Tracheal epithelial cell (primary cell): Measurements from ENCODE around the gene CCT4. TPM values are rescaled to one million over a fixed set of nuclear protein-coding genes. Genes with fewer than 3 reads are reported as not detected.

ENCODE experiments used
- total RNA-seq: library from RNA; depleted of rRNA; stranded (reverse); fragments of >200 nt; gene quantifications from 2 replicates; pipeline ENCODE4 v1.2.1, GENCODE V29; 2014

The CCT4 gene, protein sequence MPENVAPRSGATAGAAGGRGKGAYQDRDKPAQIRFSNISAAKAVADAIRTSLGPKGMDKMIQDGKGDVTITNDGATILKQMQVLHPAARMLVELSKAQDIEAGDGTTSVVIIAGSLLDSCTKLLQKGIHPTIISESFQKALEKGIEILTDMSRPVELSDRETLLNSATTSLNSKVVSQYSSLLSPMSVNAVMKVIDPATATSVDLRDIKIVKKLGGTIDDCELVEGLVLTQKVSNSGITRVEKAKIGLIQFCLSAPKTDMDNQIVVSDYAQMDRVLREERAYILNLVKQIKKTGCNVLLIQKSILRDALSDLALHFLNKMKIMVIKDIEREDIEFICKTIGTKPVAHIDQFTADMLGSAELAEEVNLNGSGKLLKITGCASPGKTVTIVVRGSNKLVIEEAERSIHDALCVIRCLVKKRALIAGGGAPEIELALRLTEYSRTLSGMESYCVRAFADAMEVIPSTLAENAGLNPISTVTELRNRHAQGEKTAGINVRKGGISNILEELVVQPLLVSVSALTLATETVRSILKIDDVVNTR
- 224 and 227 TPM in 2 replicates for total RNA-seq

DNA sequence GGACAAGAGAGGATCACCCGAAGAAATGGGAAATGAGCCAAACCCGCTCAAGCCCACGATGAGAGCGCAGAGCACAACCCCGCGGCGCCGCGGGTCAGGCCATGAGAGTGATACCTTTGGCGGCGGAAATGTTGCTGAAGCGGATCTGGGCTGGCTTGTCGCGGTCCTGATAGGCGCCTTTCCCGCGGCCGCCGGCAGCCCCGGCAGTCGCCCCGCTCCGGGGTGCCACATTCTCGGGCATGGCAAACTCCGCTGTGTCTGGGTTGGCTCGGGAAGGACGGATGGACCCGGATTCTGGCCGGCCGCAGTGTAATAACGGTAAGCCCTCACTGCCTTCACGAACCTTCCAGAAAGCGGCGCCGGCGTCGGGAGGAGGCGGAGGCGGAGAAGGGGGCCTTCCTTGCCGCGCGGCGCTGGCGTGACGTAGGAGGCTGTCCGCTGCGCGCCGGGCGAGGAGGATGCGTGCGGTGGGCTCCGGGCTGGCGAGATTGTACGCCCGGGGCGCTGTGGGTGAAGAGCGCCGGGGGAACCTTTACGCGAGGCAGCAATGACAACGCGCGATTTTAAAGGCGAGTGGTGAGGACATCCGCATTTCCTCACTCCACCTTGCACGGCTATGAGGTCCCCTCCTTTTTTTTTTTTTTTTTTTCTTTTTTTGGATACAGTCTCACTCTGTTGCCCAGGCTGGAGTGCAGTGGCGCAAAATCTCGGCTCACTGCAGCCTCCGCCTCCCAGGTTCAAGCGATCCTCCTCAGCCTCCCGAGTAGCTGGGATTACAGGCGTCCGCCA, at the start of gene CCT4:
Gene CCT4 (minus strand): TSS at position 390 of the 789 bp plus-strand sequence. CDS start 149 bp downstream, at position 241.

DNA sequence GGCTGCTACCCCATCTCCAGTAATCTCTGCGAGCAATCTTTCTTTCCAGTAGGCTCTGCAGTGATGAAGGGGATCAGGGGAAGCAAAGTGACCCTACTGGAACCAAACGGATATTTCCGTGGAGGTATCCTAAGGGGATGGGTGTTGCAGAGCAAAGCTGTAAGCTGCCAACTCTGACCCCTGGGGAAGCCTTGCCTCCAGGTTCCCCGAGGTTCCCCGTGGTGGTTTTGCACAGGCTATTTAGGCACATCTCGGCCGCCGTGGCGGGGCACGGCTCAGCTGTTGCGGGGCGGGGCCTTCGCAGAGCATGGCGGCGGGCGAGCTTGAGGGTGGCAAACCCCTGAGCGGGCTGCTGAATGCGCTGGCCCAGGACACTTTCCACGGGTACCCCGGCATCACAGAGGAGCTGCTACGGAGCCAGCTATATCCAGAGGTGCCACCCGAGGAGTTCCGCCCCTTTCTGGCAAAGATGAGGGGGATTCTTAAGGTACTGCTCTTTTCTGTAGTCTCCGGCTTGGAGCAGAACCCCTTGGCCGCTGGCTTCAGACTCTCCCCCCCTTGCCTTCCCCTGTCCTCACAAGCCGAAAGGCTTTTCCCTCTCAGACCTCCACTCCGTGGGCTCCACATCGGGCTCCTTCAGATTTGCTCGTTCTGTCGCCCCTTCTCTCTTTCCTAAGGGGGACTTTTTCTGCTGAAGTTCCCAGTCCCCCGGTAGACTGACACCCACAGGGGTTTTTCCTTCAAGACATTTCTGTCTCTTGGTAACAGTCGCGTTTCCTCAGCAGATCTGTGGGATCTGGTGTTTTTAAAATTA, 17.1 kb upstream of the CCT4 start, which contains the start of gene COMMD1:
Gene COMMD1 (plus strand): TSS at position 303 of the 814 bp plus-strand sequence. CDS start 5 bp downstream, at position 308.

DNA sequence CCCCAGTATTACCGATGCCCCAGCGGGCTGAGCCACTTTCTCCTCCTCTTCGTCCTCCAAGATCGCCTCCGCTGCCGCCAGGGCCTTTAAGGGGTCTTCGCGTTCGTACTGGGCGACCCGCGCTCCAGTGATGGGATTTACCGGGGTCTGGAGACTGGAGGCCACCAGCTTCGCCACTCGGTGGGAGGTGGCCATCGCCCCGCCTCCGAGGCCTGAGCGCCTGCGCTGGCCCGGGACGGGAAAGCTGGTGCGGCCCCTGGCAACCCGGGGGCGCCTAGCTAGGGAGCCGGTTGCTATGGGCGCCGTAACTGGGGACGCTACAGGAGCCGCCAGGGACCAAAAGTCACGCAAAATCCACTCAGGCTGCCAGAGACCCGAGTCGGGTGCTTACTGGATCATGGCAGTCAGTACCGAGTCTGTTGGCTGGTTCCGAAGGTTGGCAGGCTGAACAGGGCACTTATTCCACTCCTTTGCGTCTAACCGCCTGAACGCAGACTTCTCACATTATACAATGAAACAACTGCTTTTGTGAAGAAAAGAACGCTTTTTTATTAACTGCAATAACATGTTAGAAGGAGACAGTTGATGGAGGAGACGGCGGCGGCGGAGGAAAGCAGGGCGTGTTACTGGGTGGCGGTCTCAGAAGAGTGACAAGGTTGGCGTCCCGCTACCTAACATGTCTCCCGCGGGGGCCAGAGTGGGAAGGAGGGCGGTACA, 34.5 kb downstream of the CCT4 start, which contains the start of gene FAM161A:
Gene FAM161A (minus strand): TSS at position 214 of the 717 bp plus-strand sequence. CDS start 19 bp downstream, at position 195.

Other genes starting within 250 kb of the CCT4 start
- gene FAM161A, start 34.6 kb downstream of the CCT4 start, total RNA-seq = 0.72 and 1.7 TPM in 2 replicates
- gene COMMD1, start 17.0 kb upstream of the CCT4 start, total RNA-seq = 33.3 and 33.7 TPM in 2 replicates